Suprapubic skin (tissue), 4 donors: ENCODE measurements around the gene TMEM132D.

Source experiments
- POLR2A ChIP-seq, 2 donors: fragments of 450-650 bp; IDR thresholded peaks; one replicate each; pipeline ENCODE4 v1.6.1; 2017; ENCODE audit warnings: antibody characterized with exemption in 2 of 2, mild to moderate bottlenecking in 2 of 2, moderate library complexity in 2 of 2
- POLR2AphosphoS5 ChIP-seq, 3 donors: sonication (generic); formaldehyde crosslinking; IDR thresholded peaks; one replicate each; pipeline ENCODE4 v1.6.1; 2017; ENCODE audit warnings: antibody characterized with exemption in 3 of 3
- TF ChIP-seq, protein P1 (sequence below), 2 donors: fragments of 200-600 bp in 1 of 2; fragments of 450-650 bp in 1 of 2; sonication (generic) in 1 of 2; IDR thresholded peaks; one replicate each; pipeline ENCODE4 v1.5.1; 2016 to 2019; ENCODE audit warnings: antibody characterized with exemption in 2 of 2, mild to moderate bottlenecking in 1 of 2, moderate library complexity in 1 of 2

DNA sequence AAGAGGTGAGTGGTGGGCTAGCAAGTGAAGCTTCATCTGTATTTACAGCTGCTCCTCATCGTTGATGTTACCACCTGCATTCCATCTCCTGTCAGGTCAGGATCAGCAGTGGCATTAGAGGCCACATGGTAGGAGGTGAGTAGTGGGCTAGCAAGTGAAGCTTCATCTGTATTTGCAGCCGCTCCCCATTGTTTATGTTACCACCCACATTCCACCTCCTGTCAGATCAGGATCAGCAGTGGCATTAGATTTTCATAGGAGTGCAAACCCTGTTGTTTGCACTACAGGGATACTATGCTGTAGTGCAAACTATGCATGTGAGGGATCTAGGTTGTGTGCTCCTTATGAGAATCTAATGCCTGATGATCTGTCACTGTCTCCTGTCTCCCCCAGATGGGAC lies 531.5 kb downstream of the TMEM132D start:
- TF ChIP-seq, protein P1, sequence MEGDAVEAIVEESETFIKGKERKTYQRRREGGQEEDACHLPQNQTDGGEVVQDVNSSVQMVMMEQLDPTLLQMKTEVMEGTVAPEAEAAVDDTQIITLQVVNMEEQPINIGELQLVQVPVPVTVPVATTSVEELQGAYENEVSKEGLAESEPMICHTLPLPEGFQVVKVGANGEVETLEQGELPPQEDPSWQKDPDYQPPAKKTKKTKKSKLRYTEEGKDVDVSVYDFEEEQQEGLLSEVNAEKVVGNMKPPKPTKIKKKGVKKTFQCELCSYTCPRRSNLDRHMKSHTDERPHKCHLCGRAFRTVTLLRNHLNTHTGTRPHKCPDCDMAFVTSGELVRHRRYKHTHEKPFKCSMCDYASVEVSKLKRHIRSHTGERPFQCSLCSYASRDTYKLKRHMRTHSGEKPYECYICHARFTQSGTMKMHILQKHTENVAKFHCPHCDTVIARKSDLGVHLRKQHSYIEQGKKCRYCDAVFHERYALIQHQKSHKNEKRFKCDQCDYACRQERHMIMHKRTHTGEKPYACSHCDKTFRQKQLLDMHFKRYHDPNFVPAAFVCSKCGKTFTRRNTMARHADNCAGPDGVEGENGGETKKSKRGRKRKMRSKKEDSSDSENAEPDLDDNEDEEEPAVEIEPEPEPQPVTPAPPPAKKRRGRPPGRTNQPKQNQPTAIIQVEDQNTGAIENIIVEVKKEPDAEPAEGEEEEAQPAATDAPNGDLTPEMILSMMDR (IDR thresholded peaks at IDR 0.05): no peak
- TF ChIP-seq POLR2AphosphoS5 (IDR thresholded peaks at IDR 0.05) (no peak), POLR2A (IDR thresholded peaks at IDR 0.05) (no peak)
